Activated naive CD4-positive, alpha-beta T cell treated with anti-CD3 and anti-CD28 coated beads, Interleukin-2, amount 50 U/mL, for 16 hours (primary cell): ENCODE data around the gene PODXL2.
"Not testable (repeated sequence)": the region's sequence is repeated elsewhere in the genome, so short reads cannot be mapped to it uniquely, and the experiment has no call there.

Experiments used
- DNase-seq: peaks from one replicate; pipeline ENCODE4 v3.0.0-alpha.2; 2020

PODXL2 gene

GRCh38 chr3:127692501-127693335, 63.7 kb downstream of the PODXL2 start:
- no peak for DNase-seq

GRCh38 chr3:127693336-127693843, 64.4 kb downstream of the PODXL2 start:
- DNase-seq, result no peak

- DNase-seq, result peak; percentile 32
Observed at GRCh38 chr3:127694467-127695215, 65.7 kb downstream of the PODXL2 start.

- peak; percentile 45 for DNase-seq
Observed at GRCh38 chr3:127697551-127698240, 68.7 kb downstream of the PODXL2 start.

- no peak for DNase-seq
Observed at GRCh38 chr3:127698286-127698685, 69.3 kb downstream of the PODXL2 start.

- DNase-seq, result no peak
Observed at GRCh38 chr3:127698691-127699415, 69.9 kb downstream of the PODXL2 start.

- DNase-seq, result no peak
Observed at GRCh38 chr3:127699416-127700300, 70.7 kb downstream of the PODXL2 start.

- DNase-seq, result no peak
Observed at GRCh38 chr3:127700406-127700805, 71.4 kb downstream of the PODXL2 start.

GRCh38 chr3:127701280-127701911, 72.4 kb downstream of the PODXL2 start:
- DNase-seq, result no peak

- peak; percentile 1 for DNase-seq
Observed at GRCh38 chr3:127702151-127702578, 73.2 kb downstream of the PODXL2 start.

GRCh38 chr3:127704840-127705239, 75.9 kb downstream of the PODXL2 start:
- not testable (repeated sequence) for DNase-seq

- no peak for DNase-seq
Observed at GRCh38 chr3:127706312-127706711, 77.3 kb downstream of the PODXL2 start.

- DNase-seq, result no peak
Observed at GRCh38 chr3:127706785-127707351, 77.9 kb downstream of the PODXL2 start.

- DNase-seq, result no peak
Observed at GRCh38 chr3:127707851-127708411, 78.9 kb downstream of the PODXL2 start.

- no peak for DNase-seq
Observed at GRCh38 chr3:127708837-127709236, 79.9 kb downstream of the PODXL2 start.

- no peak for DNase-seq
Observed at GRCh38 chr3:127709320-127710060, 80.5 kb downstream of the PODXL2 start.

GRCh38 chr3:127710155-127710941, 81.4 kb downstream of the PODXL2 start:
- no peak for DNase-seq

- DNase-seq, result no peak
Observed at GRCh38 chr3:127711021-127711695, 82.2 kb downstream of the PODXL2 start.
